ENCODE measurements around the gene DSE.

Gene DSE

GRCh38 chr6:116444092-116444491, 73.3 kb downstream of the DSE start:
- peak; percentile 62 for DNase-seq (ENCODE audit: extremely low spot score)
- TF ChIP-seq FOXM1 (IDR thresholded peaks at IDR 0.05; ENCODE audit: borderline replicate concordance) (no peak), TARDBP (IDR thresholded peaks at IDR 0.05) (no peak), FOXA1 (IDR thresholded peaks at IDR 0.05) (no peak), HDGF (IDR thresholded peaks at IDR 0.05; ENCODE audit: borderline replicate concordance) (no peak), ARNT (IDR thresholded peaks at IDR 0.05) (no peak), BHLHE40 (IDR thresholded peaks at IDR 0.05; ENCODE audit: borderline replicate concordance) (no peak), L3MBTL2 (conservative IDR thresholded peaks at IDR 0.05) (no peak), LEF1 (IDR thresholded peaks at IDR 0.05; ENCODE audit: borderline replicate concordance) (no peak), SP1 (IDR thresholded peaks at IDR 0.05) (no peak), ELF4 (IDR thresholded peaks at IDR 0.05) (no peak), CTBP1 (IDR thresholded peaks at IDR 0.05; ENCODE audit: borderline replicate concordance) (no peak), ZNF384 (IDR thresholded peaks at IDR 0.05) (no peak), NFRKB (IDR thresholded peaks at IDR 0.05) (no peak)
- TF ChIP-seq, protein P1, sequence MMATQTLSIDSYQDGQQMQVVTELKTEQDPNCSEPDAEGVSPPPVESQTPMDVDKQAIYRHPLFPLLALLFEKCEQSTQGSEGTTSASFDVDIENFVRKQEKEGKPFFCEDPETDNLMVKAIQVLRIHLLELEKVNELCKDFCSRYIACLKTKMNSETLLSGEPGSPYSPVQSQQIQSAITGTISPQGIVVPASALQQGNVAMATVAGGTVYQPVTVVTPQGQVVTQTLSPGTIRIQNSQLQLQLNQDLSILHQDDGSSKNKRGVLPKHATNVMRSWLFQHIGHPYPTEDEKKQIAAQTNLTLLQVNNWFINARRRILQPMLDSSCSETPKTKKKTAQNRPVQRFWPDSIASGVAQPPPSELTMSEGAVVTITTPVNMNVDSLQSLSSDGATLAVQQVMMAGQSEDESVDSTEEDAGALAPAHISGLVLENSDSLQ (IDR thresholded peaks at IDR 0.05), result no peak
- CTCF ChIA-PET, result interaction anchor here (0.7 to 1.4 kb wide), 6 partner anchors 21 to 176 kb away, joined by 3 read pairs; no protein-coding TSS in a partner anchor
- POLR2A ChIA-PET, result no interaction called here

- CTCF ChIA-PET, result interaction anchor here (0.7 to 1.4 kb wide), 6 partner anchors 21 to 176 kb away, joined by 3 read pairs; no protein-coding TSS in a partner anchor
These were observed 73.8 kb downstream of the DSE start for GRCh38 chr6:116444575-116444974.

GRCh38 chr6:116445102-116445501, 74.4 kb downstream of the DSE start:
- TF ChIP-seq FOXK2 (IDR thresholded peaks at IDR 0.05), result no peak
- no peak for TF ChIP-seq ELF4 (IDR thresholded peaks at IDR 0.05)
- no peak for TF ChIP-seq SP1 (IDR thresholded peaks at IDR 0.05)
- TF ChIP-seq CTBP1 (IDR thresholded peaks at IDR 0.05; ENCODE audit: borderline replicate concordance), result no peak
- TF ChIP-seq NFRKB (IDR thresholded peaks at IDR 0.05), result no peak
- TF ChIP-seq TARDBP (IDR thresholded peaks at IDR 0.05), result no peak
- TF ChIP-seq SUZ12 (IDR thresholded peaks at IDR 0.05), result no peak
- TF ChIP-seq, protein P1 (IDR thresholded peaks at IDR 0.05), result no peak
- TF ChIP-seq ZNF384 (IDR thresholded peaks at IDR 0.05), result no peak
- TF ChIP-seq FOXM1 (IDR thresholded peaks at IDR 0.05; ENCODE audit: borderline replicate concordance), result no peak
- no peak for TF ChIP-seq ARNT (IDR thresholded peaks at IDR 0.05)
- no peak for TF ChIP-seq L3MBTL2 (conservative IDR thresholded peaks at IDR 0.05)
- TF ChIP-seq HDGF (IDR thresholded peaks at IDR 0.05; ENCODE audit: borderline replicate concordance), result no peak
- no peak for TF ChIP-seq LEF1 (IDR thresholded peaks at IDR 0.05; ENCODE audit: borderline replicate concordance)
- TF ChIP-seq BHLHE40 (IDR thresholded peaks at IDR 0.05; ENCODE audit: borderline replicate concordance), result no peak
- TF ChIP-seq FOXA1 (IDR thresholded peaks at IDR 0.05), result no peak
- CTCF ChIA-PET, result interaction anchor here (0.9 to 1.1 kb wide), 2 partner anchors 24 to 177 kb away, joined by 3 read pairs; no protein-coding TSS in a partner anchor
- DNase-seq (ENCODE audit: extremely low spot score), result no peak
- POLR2A ChIA-PET, result interaction anchor here (0.9 kb wide), 1 partner anchor 165 kb away, joined by 3 read pairs; the partner anchor contains the start of gene TSPYL1

More at GRCh38 chr6:116444575-116444974, 73.8 kb downstream of the DSE start:
- TF ChIP-seq CTBP1 (IDR thresholded peaks at IDR 0.05; ENCODE audit: borderline replicate concordance), result no peak
- TF ChIP-seq ARNT (IDR thresholded peaks at IDR 0.05), result no peak
- TF ChIP-seq, protein P1 (IDR thresholded peaks at IDR 0.05), result no peak
- no peak for TF ChIP-seq LEF1 (IDR thresholded peaks at IDR 0.05; ENCODE audit: borderline replicate concordance)
- TF ChIP-seq L3MBTL2 (conservative IDR thresholded peaks at IDR 0.05), result no peak
- no peak for TF ChIP-seq SUZ12 (IDR thresholded peaks at IDR 0.05)
- TF ChIP-seq FOXK2 (IDR thresholded peaks at IDR 0.05), result no peak
- no peak for TF ChIP-seq TARDBP (IDR thresholded peaks at IDR 0.05)
- no peak for TF ChIP-seq ELF4 (IDR thresholded peaks at IDR 0.05)
- TF ChIP-seq BHLHE40 (IDR thresholded peaks at IDR 0.05; ENCODE audit: borderline replicate concordance), result no peak
- TF ChIP-seq HDGF (IDR thresholded peaks at IDR 0.05; ENCODE audit: borderline replicate concordance), result no peak
- TF ChIP-seq SP1 (IDR thresholded peaks at IDR 0.05), result no peak
- TF ChIP-seq FOXM1 (IDR thresholded peaks at IDR 0.05; ENCODE audit: borderline replicate concordance), result no peak
- no peak for DNase-seq (ENCODE audit: extremely low spot score)
- POLR2A ChIA-PET, result interaction anchor here (0.9 kb wide), 1 partner anchor 165 kb away, joined by 3 read pairs; the partner anchor contains the start of gene TSPYL1

DNA sequence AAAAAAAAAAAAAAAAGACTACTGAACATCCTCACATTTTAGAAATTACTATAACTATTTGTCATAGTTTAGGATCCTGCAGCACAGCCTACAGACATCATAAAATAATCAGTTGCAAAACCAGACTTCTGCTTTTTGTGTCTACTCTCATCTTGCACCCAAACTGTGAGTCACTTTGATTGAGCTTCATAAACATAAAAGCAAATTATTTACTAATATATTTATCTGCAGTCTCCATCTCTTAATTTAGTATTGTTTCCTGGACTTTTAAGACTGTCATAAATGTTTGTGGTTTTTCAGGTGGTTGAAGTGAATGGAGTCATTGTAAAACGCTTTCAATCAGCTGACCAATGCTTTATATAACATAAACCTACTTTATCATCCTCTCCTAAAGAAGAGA, 75.7 kb downstream of the DSE start:
- ChIA-PET CTCF (interaction anchor here (0.6 to 1.4 kb wide), 3 partner anchors 12 to 177 kb away, joined by 3 to 5 read pairs (median 5); no protein-coding TSS in a partner anchor), POLR2A (no interaction called here)
- no peak for DNase-seq (ENCODE audit: extremely low spot score)
- TF ChIP-seq FOXM1 (IDR thresholded peaks at IDR 0.05; ENCODE audit: borderline replicate concordance) (no peak), ZNF384 (IDR thresholded peaks at IDR 0.05) (no peak), SUZ12 (IDR thresholded peaks at IDR 0.05) (no peak), ELF4 (IDR thresholded peaks at IDR 0.05) (no peak), L3MBTL2 (conservative IDR thresholded peaks at IDR 0.05) (no peak), LEF1 (IDR thresholded peaks at IDR 0.05; ENCODE audit: borderline replicate concordance) (no peak), FOXA1 (IDR thresholded peaks at IDR 0.05) (no peak), SP1 (IDR thresholded peaks at IDR 0.05) (no peak), CTBP1 (IDR thresholded peaks at IDR 0.05; ENCODE audit: borderline replicate concordance) (no peak), TARDBP (IDR thresholded peaks at IDR 0.05) (no peak), FOXK2 (IDR thresholded peaks at IDR 0.05) (no peak)
- TF ChIP-seq, protein P1 (IDR thresholded peaks at IDR 0.05), result no peak

DNA sequence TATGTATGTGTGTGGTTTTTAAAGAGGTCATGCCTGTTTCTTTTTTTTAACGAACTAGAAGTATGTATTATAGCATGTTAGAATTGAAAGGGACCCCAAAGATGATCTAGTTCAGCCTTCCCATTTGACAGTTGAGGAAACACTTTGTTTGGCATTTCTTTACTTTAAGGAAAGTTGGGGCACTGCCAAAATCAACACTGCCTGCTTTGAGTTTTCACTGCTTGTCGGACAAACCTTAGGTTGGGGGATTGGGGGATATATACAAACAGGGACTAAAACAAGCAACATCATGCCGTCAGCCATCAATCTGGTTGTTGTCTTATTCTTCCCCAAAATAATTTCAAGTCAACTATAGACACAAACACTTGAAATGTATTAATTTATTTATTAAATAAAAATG, 76.3 kb downstream of the DSE start:
- TF ChIP-seq NFRKB (IDR thresholded peaks at IDR 0.05) (no peak), FOXM1 (IDR thresholded peaks at IDR 0.05; ENCODE audit: borderline replicate concordance) (no peak), SUZ12 (IDR thresholded peaks at IDR 0.05) (no peak), HDGF (IDR thresholded peaks at IDR 0.05; ENCODE audit: borderline replicate concordance) (no peak), FOXK2 (IDR thresholded peaks at IDR 0.05) (no peak), CTBP1 (IDR thresholded peaks at IDR 0.05; ENCODE audit: borderline replicate concordance) (no peak), L3MBTL2 (conservative IDR thresholded peaks at IDR 0.05) (no peak), BHLHE40 (IDR thresholded peaks at IDR 0.05; ENCODE audit: borderline replicate concordance) (no peak), ZNF384 (IDR thresholded peaks at IDR 0.05) (no peak)
- POLR2A ChIA-PET, result no interaction called here
- CTCF ChIA-PET, result interaction anchor here (0.6 to 1.0 kb wide), 3 partner anchors 12 to 64 kb away, joined by 3 to 5 read pairs (median 3); partner anchors contain the start of gene CALHM5
- no peak for DNase-seq (ENCODE audit: extremely low spot score)
